ENCODE results near the gene MED12.

GRCh38 chrX:71166461-71166860 lies 48.1 kb downstream of the MED12 start:
- TF ChIP-seq EZH2 (IDR thresholded peaks at IDR 0.05), result no peak
- no peak for TF ChIP-seq POLR2AphosphoS5 (IDR thresholded peaks at IDR 0.05; ENCODE audit: borderline replicate concordance, low read depth, low read length)
